Breast epithelium (tissue), 4 donors: Measurements from ENCODE around the gene PPARA. TPM values are rescaled to one million over a fixed set of nuclear protein-coding genes. Genes with fewer than 3 reads are reported as not detected.

Experiments used
- DNase-seq, 2 donors: peaks; one replicate each; pipeline ENCODE4 v3.0.0-alpha.2; 2019; ENCODE audit warnings: low spot score in 2 of 2
- H3K27ac ChIP-seq, 2 donors: fragments of 200-600 bp; sonication (generic) in 1 of 2; one replicate each; pipeline ENCODE4 v1.5.1; 2016 to 2019; ENCODE audit warnings: mild to moderate bottlenecking in 1 of 2
- H3K27me3 ChIP-seq, 2 donors: fragments of 200-600 bp; sonication (generic) in 1 of 2; one replicate each; pipeline versions ENCODE4 v1.5.1 to v1.6.0; 2017 to 2019; ENCODE audit warnings: control low read depth in 1 of 2, mild to moderate bottlenecking in 1 of 2
- H3K36me3 ChIP-seq: fragments of 200-600 bp; one replicate; pipeline ENCODE4 v1.5.1; 2019
- H3K4me1 ChIP-seq, 2 donors: fragments of 200-600 bp; sonication (generic); one replicate each; pipeline ENCODE4 v1.5.1; 2016 to 2019; ENCODE audit warnings: control low read depth in 1 of 2
- H3K4me3 ChIP-seq, 3 donors: fragments of 200-600 bp; sonication (generic); 1 replicate in 2 of 3; 2 replicates in 1 of 3; pipeline ENCODE4 v1.5.1; 2016 to 2019; ENCODE audit warnings: mild to moderate bottlenecking in 3 of 3, moderate library complexity in 2 of 3
- H3K9me3 ChIP-seq, 2 donors: fragments of 200-600 bp; sonication (generic) in 1 of 2; one replicate each; pipeline ENCODE4 v1.5.1; 2016 to 2019; ENCODE audit warnings: control low read depth in 1 of 2
- CTCF ChIP-seq, 3 donors: fragments of 450-650 bp; IDR thresholded peaks; one replicate each; pipeline ENCODE4 v1.5.1; 2016 to 2017; ENCODE audit warnings: antibody characterized with exemption in 3 of 3, mild to moderate bottlenecking in 3 of 3, moderate library complexity in 3 of 3
- POLR2A ChIP-seq: fragments of 450-650 bp; IDR thresholded peaks from one replicate; pipeline ENCODE4 v1.6.1; 2016; ENCODE audit warnings: antibody characterized with exemption, mild to moderate bottlenecking, moderate library complexity
- POLR2AphosphoS5 ChIP-seq, 3 donors: sonication (generic); formaldehyde crosslinking; IDR thresholded peaks; one replicate each; pipeline ENCODE4 v1.6.1; 2017; ENCODE audit warnings: antibody characterized with exemption in 3 of 3
- intact Hi-C: fragments of 100-400 bp; cut with DNase I; formaldehyde crosslinking; loops from one replicate; pipeline ENCODE4 v1.15.1; 2023; ENCODE audit warnings: low total_unique reads
- total RNA-seq, 3 donors: library from RNA; depleted of rRNA; stranded (reverse); fragments of >200 nt; gene quantifications; one replicate each; pipeline ENCODE4 v1.1.0, GENCODE V29; 2016

PPARA gene
- total RNA-seq, 3 donors from 2014 or later: 15.2 to 31.0 (median 22.3) TPM

- H3K27ac ChIP-seq: peak overlapping the region in 1 of 2 donors; percentile 56
- intact Hi-C loops: no loop called here
- H3K36me3 ChIP-seq: no peaks in the 10 kb centered on the region
These were observed 119.2 kb downstream of the PPARA start for GRCh38 chr22:46269564-46269963.

GRCh38 chr22:46272196-46272595 lies 121.9 kb downstream of the PPARA start:
- Histone ChIP-seq H3K27me3 (no peaks in the 10 kb centered on the region), H3K9me3 (no peaks in the 10 kb centered on the region), H3K36me3 (no peaks in the 10 kb centered on the region), H3K4me1 (no peaks in the 10 kb centered on the region), H3K27ac (no peak overlapping the region), H3K4me3 (no peak overlapping the region)
- TF ChIP-seq POLR2AphosphoS5 (IDR thresholded peaks at IDR 0.05): no peak
- TF ChIP-seq CTCF (IDR thresholded peaks at IDR 0.05): no peak
- TF ChIP-seq POLR2A: no peak
- no peak for DNase-seq
- intact Hi-C loops: no loop called here

More at GRCh38 chr22:46269564-46269963, 119.2 kb downstream of the PPARA start:
- TF ChIP-seq POLR2AphosphoS5 (IDR thresholded peaks at IDR 0.05) (no peak), CTCF (IDR thresholded peaks at IDR 0.05) (no peak), POLR2A (no peak)
- DNase-seq: no peak
- no peaks in the 10 kb centered on the region for H3K9me3 ChIP-seq
- peak overlapping the region in 1 of 3 donors; percentile 80 for H3K4me3 ChIP-seq
- H3K27me3 ChIP-seq: no peaks in the 10 kb centered on the region
- H3K4me1 ChIP-seq: no peaks in the 10 kb centered on the region

DNA sequence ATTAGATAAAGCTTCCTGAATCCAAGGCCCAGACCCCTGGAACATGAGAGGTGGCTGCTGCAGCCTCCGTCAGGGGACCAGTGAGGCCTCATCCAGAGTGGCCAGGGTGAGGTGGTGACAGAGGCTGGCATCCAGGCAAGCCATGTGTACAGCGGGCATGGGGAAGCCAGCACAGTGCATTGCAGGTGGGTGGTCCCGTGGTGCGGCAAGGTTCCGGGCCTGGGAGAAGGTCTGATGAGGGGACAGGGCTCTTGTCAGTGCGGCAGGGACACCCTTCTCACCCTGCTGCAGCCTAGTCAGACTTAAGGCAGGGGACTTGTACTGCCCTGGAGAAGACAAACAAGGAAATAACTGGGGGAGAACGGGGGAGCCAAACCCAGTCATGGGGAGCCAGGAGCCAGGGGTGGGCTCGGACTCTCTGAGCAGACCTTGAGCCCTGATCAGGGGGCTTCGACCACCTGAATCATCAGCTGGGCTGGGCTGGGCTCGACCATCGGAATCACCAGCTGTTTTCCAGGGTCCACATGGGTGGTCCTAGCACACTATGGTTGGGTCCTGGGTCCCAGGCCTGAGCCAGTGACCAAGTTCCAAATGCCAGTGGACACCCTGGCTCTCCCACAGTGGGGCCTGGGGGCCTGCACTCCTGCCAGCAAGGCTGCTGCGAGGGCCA lies 122.6 kb downstream of the PPARA start:
- H3K36me3 ChIP-seq: no peaks in the 10 kb centered on the region
- no peak overlapping the region for H3K4me3 ChIP-seq
- TF ChIP-seq CTCF (IDR thresholded peaks at IDR 0.05): no peak
- TF ChIP-seq POLR2A: no peak
- no peak for TF ChIP-seq POLR2AphosphoS5 (IDR thresholded peaks at IDR 0.05)
- intact Hi-C loops: no loop called here
- no peaks in the 10 kb centered on the region for H3K9me3 ChIP-seq
- H3K4me1 ChIP-seq: no peaks in the 10 kb centered on the region
- no peak for DNase-seq
- H3K27ac ChIP-seq: no peak overlapping the region
- H3K27me3 ChIP-seq: no peaks in the 10 kb centered on the region

DNA sequence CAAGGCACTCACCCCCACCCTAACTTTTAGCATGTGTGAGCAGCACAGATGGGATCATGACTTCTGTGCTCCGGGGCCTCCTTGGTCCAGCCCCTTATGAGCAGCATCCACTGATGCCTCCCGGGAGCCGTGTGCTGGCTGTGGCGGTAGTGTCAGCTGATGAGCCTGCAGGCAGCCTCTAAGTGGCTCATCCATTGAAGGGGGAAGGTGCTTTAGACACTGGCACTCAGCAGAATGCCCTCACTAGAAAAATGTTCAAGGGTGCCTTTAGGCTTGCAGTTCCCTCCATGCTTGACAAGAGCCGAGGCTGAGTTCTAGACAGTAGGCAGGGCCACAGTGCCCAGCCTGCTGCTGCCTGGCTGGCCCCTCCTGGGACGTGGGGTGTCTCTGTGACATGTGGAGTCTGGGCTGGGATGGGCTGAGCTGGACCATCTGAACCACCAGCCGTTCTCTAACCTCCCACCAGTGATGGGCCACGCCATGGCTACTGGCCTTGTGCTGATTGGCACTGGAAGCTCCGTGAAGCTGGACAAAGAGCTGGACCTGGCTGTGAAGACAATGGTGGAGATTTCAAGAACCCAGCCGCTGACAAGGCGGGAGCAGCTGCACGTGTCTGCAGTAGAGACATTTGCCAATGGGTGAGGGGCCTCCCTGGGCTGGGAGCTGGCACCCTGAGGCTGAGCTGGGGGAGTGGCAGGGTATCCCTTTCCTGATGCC lies 123.3 kb downstream of the PPARA start:
- H3K4me3 ChIP-seq: no peak overlapping the region
- no peaks in the 10 kb centered on the region for H3K36me3 ChIP-seq
- H3K9me3 ChIP-seq: no peaks in the 10 kb centered on the region
- no peaks in the 10 kb centered on the region for H3K4me1 ChIP-seq
- H3K27me3 ChIP-seq: no peaks in the 10 kb centered on the region
- no peak overlapping the region for H3K27ac ChIP-seq
- no peak for TF ChIP-seq POLR2AphosphoS5 (IDR thresholded peaks at IDR 0.05)
- no peak for TF ChIP-seq POLR2A
- no peak for TF ChIP-seq CTCF (IDR thresholded peaks at IDR 0.05)
- intact Hi-C loops: no loop called here
- DNase-seq: no peak

GRCh38 chr22:46274381-46274780 lies 124.1 kb downstream of the PPARA start:
- no peak overlapping the region for H3K4me3 ChIP-seq
- H3K27me3 ChIP-seq: no peaks in the 10 kb centered on the region
- intact Hi-C loops: no loop called here
- no peaks in the 10 kb centered on the region for H3K9me3 ChIP-seq
- H3K27ac ChIP-seq: no peak overlapping the region
- H3K36me3 ChIP-seq: peaks cover 7% of the 10 kb centered on the region
- no peaks in the 10 kb centered on the region for H3K4me1 ChIP-seq
- TF ChIP-seq POLR2AphosphoS5 (IDR thresholded peaks at IDR 0.05) (no peak), CTCF (IDR thresholded peaks at IDR 0.05) (no peak)
- no peak for DNase-seq
